Ishikawa (cell line): ENCODE data around the gene STXBP3.

Experiments
- CEBPB ChIP-seq: IDR thresholded peaks from 2 replicates; pipeline ENCODE4 v1.6.1; 2012
- CREB1 ChIP-seq: IDR thresholded peaks from 2 replicates; pipeline ENCODE4 v1.6.1; 2012; ENCODE audit warnings: low read depth
- EGR1 ChIP-seq: IDR thresholded peaks from 2 replicates; pipeline ENCODE4 v1.6.1; 2012
- EP300 ChIP-seq: IDR thresholded peaks from 2 replicates; pipeline ENCODE4 v1.6.1; 2012; ENCODE audit warnings: borderline replicate concordance
- FOXM1 ChIP-seq: IDR thresholded peaks from 2 replicates; pipeline ENCODE4 v1.6.1; 2012; ENCODE audit warnings: low read depth, borderline replicate concordance
- MAX ChIP-seq: IDR thresholded peaks from 2 replicates; pipeline ENCODE4 v1.6.1; 2012
- NFIC ChIP-seq: IDR thresholded peaks from 2 replicates; pipeline ENCODE4 v1.6.1; 2012
- RAD21 ChIP-seq: IDR thresholded peaks from 2 replicates; pipeline ENCODE4 v1.6.1; 2012; ENCODE audit warnings: low read depth
- REST ChIP-seq: IDR thresholded peaks from 2 replicates; pipeline ENCODE4 v1.6.1; 2012; ENCODE audit warnings: low read depth, mild to moderate bottlenecking
- TAF1 ChIP-seq: IDR thresholded peaks from 2 replicates; pipeline ENCODE4 v1.6.1; 2012; ENCODE audit warnings: low read depth, mild to moderate bottlenecking
- TCF12 ChIP-seq: IDR thresholded peaks from 2 replicates; pipeline ENCODE4 v1.6.1; 2012; ENCODE audit warnings: low read depth
- TEAD4 ChIP-seq: IDR thresholded peaks from 2 replicates; pipeline ENCODE4 v1.6.1; 2012
- USF1 ChIP-seq: IDR thresholded peaks from 2 replicates; pipeline ENCODE4 v1.6.1; 2012
- YY1 ChIP-seq: IDR thresholded peaks from 2 replicates; pipeline ENCODE4 v1.6.1; 2012; ENCODE audit warnings: low read depth
- ZBTB7A ChIP-seq: IDR thresholded peaks from 2 replicates; pipeline ENCODE4 v1.6.1; 2012; ENCODE audit warnings: low read depth

Gene STXBP3

GRCh38 chr1:108811611-108812010 is 65.1 kb downstream of the STXBP3 start:
- TF ChIP-seq ZBTB7A (no peak), TCF12 (no peak), CREB1 (no peak), USF1 (no peak), RAD21 (no peak)

GRCh38 chr1:108813326-108813725 is 66.9 kb downstream of the STXBP3 start:
- TF ChIP-seq CEBPB: no peak
- TF ChIP-seq RAD21: no peak
- TF ChIP-seq USF1: no peak
- TF ChIP-seq YY1: no peak
- TF ChIP-seq TEAD4: no peak
- no peak for TF ChIP-seq ZBTB7A
- TF ChIP-seq EGR1: no peak
- no peak for TF ChIP-seq CREB1
- no peak for TF ChIP-seq TAF1
- no peak for TF ChIP-seq NFIC
- no peak for TF ChIP-seq EP300
- no peak for TF ChIP-seq MAX
- no peak for TF ChIP-seq TCF12
- TF ChIP-seq REST: no peak

GRCh38 chr1:108814343-108815125 is 68.1 kb downstream of the STXBP3 start:
- TF ChIP-seq FOXM1 (no peak), CREB1 (no peak), TAF1 (no peak), NFIC (peak; percentile 78), USF1 (no peak), EGR1 (no peak), TCF12 (no peak), YY1 (no peak), TEAD4 (peak; percentile 35), EP300 (peak; percentile 31; the same call in 1 of the 2 replicates), RAD21 (no peak), ZBTB7A (no peak), MAX (no peak), CEBPB (0 out of 2 replicates have a peak, but pooled peaks have one; percentile 7)

- no peak for TF ChIP-seq REST
- no peak for TF ChIP-seq TEAD4
- TF ChIP-seq CREB1: no peak
- no peak for TF ChIP-seq MAX
- no peak for TF ChIP-seq TAF1
- no peak for TF ChIP-seq CEBPB
- no peak for TF ChIP-seq ZBTB7A
- no peak for TF ChIP-seq TCF12
- no peak for TF ChIP-seq EP300
- TF ChIP-seq NFIC: no peak
- no peak for TF ChIP-seq FOXM1
- no peak for TF ChIP-seq EGR1
- TF ChIP-seq YY1: no peak
- TF ChIP-seq RAD21: no peak
- no peak for TF ChIP-seq USF1
These were observed 69.1 kb downstream of the STXBP3 start for GRCh38 chr1:108815566-108815965.
